T-helper 1 cell treated with Interleukin-12 subunit alpha and Interleukin-12 subunit beta and Interleukin-4 antibody, amounts not matched to agents 30 ng/mL and 1 ng/mL, for 36 hours (primary cell): ENCODE data around the gene TMEM9. TPM values are rescaled to one million over a fixed set of nuclear protein-coding genes. Genes with fewer than 3 reads are reported as not detected.

Source experiments
- intact Hi-C: fragments of 100-400 bp; cut with micrococcal nuclease; formaldehyde crosslinking; loops from one replicate; pipeline ENCODE4 v1.15.1; 2024
- total RNA-seq: library from RNA; stranded (reverse); gene quantifications from 2 replicates; pipeline ENCODE4 v1.2.3, GENCODE V29; 2022

Gene TMEM9
- total RNA-seq, 1 donor from 2014 or later = 12.5 TPM

DNA sequence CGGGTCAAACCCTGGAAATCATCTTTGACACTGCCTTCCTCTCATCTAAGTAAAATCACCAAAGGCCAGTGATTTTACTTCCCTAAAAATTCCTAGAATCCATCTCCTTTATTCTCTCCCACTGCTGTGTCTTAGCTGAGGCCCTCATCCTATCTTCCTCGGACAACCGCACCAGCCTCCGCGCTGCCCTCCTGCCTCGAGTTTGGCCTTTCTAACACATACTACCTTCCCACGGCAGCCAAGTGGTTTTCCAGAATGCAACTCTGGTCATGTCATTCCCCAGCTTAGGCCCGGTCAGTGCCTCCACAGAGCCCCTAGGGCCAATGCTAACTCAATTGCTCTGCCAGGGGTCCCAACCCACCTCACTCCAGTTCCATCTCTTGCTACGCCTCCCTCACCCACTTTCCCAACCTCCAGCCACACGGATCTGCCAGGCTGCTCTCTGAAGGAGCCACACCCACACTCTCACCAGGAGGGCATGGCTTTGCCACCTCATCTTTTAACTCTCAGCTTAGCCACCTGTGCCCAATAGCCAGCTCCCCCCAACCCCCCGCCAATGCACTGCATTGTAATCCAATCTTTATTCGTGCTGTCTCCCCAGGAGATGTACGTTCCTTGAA is 6.8 kb downstream of the TMEM9 start:
- intact Hi-C loops = no loop called here

DNA sequence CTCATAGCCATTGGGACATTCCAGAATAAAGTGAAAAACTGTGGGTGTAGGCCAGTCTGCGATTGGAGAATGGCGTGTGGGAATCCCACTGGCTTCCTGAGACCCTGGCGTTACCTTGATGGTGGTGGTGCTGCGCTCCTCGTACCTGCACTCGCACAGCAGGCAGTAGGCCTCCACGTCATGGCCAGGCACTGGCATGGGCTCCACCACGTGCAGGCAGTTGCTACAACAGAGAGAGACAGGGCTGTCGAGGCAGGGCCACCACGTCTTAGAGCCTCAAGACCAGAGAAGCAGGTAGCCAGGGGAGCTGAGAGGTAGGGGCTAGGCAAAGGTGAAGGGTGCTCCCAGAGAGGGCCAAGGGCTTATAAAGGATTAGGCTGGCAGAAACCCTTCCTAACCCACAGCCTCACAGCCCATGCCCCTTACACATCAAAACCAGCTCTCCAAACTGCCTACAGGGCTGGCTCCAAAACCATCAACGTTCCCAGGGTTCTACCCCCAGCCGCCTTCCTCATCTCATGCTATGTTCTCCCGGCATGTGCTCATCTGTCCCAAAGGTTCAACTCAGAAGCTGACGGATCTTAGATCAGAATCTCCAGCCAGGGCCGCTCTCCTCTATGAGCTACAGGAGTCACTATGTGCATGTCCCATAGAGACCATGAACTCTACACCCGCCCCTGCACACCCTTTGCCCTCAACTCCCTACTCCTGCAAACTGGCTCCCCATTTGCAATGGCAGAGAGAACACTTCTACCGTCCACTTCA is 7.5 kb downstream of the TMEM9 start:
- intact Hi-C loops = no loop called here

DNA sequence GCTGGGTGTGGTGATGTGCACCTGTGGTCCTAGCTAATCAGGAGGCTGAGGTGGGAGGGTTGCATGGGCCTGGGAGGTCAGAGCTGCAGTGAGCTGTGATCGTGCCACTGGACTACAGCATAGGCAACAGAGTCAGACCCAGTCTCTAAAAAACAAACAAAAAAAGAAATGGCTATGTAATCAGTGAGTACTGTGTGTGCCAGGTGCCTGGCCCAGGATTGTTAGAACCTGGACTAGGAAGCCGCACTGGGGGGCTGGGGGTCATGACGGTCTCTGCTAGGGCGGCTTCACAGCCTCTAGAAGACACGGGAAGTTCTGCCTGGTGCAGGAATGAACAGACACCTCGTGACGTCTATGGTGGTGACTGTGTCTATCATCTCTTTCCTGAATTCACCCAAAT is 8.5 kb downstream of the TMEM9 start:
- intact Hi-C loops = no loop called here

DNA sequence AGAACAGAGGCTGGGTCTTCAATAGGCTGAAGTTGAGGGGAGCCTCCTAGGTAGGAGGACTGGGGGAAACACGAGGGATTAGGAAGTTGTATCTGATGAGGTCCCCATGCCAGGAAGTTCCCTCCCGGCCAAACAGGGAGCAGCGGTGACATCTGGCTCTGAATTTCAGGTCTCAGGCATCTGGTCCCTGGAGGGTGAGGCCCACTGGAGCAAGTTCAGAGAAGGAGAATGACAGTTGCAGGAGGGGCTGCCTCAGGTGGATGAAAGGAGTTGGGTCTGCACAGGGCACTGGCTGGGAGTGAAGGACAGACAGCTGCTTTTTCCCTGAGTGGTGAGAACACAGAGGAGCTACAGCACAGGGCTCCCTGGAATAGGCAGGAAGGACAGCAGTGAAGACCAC is 9.1 kb downstream of the TMEM9 start:
- intact Hi-C loops = no loop called here

DNA sequence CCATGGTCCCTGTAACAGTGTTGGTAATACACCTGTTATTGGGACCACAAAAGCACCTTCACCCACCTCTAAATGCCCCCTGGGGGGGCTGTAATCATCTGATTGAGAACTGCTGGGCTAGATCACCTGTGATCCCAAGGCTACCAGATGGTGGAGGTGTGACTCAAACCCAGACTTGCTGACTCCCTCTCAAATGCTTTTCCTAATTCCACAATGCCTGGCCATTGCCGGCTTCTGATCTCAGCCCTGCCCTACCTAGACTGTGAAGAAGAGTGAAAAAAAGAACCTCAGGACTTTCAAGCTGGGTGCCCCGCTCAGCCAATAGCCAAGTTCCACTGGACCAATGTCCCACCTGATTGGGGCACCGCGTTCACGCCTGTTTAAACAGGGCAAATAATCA is 9.6 kb downstream of the TMEM9 start:
- intact Hi-C loops = no loop called here

DNA sequence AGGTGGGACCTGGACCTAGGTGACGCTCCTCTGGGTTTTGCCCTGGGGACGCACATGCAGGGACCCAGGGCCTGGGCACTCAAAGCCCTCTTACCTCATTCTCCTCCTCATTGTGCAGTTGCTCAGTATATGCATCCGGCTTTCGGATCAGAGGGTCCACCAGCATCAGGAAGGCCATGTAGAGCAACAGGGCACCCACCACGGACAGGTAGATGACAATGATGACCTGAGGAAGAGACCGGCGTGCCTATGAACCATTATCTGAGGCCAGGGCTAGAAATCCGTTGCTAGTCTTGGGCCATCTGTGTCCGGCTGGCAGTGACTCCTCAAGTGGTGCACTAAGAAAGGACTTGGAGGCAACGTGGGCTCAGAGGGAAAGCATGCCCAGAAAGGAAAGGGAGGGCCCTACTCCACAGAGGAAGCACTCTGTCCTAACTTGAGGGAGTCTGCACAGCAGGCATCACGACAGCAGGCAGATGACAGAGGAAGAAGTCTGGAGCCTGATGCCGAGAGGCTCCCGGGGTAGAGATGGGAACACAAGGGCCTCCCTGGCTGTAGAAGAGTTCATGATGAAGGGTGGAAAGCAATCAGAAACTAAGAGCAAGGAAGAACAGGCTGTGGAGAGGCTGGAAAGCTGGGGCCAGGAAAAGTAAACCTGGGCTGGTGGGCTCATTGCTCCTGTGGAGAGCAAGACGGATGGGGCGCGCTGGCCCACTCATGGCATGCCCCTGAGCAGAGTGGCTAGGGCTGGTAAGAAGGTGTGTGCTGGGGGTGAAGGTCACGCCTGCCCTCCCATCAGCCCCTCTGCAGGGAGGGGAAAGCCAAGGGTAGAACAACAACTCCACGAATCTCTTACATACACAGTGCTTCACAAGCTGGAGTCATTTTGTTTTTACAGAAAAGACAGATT is 10.3 kb downstream of the TMEM9 start:
- intact Hi-C loops = no loop called here

DNA sequence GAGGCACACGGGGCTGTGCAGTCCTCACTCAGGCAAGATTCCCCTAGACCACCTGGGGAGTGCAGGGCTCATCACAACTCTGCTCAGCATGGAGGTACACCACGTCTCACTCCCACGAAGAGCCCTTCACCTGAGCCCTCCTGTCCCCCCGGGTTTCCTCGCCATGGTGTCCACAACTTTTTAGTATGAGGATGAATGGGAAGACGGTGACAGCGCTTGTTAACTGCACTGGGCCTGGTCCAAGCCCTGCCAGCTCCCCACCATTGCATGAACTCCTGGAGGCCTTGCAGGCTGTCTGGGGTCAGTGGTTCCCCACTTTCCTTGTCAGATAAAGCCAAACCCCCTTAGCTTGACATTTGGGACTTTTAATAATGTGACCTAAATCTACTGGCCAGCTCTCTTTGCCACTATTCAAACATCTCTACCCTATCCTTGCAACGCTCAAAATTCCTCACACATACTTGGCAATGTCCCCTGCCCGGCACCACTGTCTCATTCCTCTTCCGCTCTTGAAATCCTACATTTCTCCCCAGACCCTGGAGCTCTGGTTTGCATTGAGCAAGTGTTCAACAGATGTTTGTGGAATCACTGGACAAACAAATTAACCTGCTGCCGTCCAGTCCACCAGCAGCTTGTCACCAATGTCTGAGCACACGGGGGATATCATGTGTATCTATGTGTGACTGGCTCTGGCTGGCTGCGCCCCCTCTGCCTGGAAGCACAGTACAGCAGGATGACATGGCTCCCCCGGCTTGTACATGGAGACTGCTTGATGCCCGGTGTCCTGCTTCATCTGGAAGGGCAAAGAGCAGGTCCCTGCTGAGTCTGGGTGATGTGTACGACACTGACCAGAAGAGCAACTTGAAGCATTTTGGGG is 11.2 kb downstream of the TMEM9 start:
- intact Hi-C loops = no loop called here

DNA sequence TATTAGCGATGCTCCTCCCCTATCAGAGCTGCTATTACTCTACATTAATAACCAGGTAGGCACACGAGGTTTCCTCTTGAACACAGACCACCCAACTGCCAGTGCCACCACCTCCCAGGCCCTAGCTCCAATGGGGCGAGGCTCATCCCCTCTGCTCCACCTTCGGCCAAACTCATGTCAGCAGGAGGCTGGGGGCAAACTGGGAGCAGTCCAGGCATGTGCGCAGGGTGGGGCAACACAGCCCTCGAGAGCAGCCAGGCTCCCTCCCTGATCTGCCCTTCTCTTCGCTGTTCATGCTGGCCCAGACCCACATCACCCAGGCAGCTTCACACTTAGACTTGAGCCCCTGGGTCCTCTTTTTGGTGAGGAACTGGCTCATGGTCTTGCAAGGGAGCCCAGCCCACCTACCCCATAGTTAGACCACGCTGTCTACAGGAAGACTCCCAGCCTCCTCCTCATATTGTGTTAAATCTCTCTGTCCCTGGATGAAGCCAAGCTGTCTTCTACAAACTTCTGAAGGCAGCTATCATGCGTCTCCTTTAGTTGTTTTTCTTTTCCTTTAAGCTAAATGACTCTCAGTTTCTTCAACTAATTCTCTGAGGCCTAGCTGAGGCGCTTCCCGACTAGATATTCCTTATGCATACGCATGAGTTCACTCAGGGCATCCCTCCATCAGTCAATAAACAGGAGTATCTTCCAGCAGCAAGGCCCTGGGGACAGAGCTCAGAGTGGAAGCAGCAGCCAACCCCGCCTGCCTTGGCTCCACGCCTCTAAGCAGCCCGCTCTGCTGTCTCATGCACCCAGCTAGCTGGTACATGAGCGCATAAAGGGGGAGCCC is 12.0 kb downstream of the TMEM9 start:
- intact Hi-C loops = no loop called here

DNA sequence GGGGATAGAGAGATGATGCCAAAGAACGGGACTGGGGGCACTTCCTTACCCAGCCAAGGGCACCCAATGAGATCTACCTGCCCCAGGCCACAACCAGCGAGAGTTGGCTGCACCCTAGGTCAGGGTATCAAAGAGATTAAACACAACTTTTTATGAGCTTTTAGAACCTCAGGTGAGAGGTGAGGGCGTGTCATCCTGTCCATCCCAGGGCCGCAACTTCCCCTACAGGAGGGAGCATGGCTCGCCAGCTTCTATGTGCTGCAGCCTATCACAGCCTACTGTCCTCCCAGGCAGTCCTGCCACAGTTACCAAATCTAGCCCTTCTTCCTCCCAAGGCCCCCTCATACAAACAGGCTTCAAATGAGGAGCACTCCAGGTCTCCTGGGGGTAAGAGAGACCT is 12.9 kb downstream of the TMEM9 start:
- intact Hi-C loops = no loop called here

DNA sequence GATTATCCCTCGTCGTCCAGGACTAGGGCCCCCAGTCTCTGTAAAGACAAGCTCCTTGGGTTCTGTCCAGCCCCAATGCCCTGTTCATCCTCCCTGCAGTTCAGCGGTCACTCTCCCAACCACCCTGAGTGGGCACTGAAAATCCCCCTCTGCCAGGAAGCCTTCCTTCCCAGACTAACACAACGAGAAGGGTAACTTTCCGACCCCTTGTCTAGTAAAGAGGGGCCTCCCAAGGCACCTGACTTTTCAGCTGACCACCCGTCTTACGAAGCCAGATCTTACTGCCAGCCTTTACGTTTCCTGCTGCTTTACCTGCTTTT is 13.4 kb downstream of the TMEM9 start:
- intact Hi-C loops = no loop called here

DNA sequence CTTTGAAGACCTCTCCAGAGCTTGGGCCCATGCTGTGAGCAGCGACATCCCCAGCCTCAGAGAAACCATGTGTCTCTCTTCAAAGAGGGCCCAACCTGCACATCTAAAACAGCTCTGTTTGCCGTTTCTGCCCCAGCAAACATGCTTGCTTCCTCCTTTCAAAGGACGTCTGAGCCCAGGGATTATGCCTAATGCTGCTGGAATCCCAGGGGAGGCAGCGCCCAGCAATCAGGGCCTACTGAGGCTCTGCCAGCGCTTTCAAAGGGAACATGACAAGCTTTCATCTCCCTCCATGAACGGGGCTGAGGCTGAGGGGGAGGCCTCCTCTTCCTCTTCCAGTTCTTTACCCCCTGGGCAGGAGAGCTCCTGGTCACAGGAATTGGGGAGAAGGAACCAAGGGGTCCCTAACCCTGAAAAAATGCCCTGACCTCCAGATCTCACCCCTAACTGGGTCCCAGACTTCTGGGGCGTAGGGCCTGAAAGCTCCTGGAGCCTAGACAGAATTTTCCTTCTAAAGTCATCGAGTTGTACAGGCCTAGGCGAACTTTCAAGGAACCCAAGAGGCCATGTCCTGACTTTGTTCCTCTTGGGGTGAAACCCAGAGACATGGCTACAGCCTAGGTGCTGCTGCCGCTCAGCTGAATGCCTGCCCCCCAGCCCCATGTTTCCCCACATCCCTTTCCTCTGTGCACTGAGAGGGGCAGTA is 13.9 kb downstream of the TMEM9 start:
- intact Hi-C loops = no loop called here

DNA sequence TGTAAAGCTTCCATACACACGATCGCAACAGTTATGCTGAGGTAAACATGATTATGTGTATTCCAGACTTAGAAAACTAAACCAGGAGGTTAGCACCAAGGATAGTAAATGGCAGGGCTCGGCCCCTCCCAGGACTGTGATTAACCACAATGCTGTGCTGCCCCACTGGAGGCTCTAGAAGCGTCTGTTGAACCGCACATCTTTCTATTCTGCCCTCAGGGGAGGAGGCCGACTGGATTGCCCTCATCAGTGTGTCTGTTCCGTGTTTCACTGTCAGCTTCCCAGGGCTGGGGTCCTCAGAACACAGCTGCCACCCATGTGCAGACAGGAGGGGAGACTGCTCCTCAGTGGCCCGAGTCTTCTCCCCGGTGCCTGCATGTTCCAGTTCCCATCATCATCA is 14.5 kb downstream of the TMEM9 start:
- intact Hi-C loops = no loop called here

DNA sequence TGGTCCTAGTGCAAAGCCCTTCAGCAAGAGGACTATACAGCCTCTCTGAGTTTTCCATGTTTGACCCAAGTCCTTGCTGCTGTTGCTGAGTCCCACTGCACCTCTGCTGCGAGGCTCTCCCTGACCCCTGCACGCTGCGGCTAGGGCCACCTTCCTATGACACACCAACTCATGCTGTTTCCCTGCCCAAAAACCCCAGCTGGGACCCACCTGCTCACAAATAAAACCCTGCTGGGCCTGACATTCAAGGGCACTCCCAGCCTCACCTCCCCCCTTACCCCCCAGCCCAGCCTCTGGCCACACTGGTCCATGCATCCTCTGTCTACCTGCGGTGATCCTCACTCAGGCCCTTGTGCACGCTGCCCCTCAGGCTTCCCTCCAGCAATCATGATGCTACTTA is 15.0 kb downstream of the TMEM9 start:
- intact Hi-C loops = no loop called here

DNA sequence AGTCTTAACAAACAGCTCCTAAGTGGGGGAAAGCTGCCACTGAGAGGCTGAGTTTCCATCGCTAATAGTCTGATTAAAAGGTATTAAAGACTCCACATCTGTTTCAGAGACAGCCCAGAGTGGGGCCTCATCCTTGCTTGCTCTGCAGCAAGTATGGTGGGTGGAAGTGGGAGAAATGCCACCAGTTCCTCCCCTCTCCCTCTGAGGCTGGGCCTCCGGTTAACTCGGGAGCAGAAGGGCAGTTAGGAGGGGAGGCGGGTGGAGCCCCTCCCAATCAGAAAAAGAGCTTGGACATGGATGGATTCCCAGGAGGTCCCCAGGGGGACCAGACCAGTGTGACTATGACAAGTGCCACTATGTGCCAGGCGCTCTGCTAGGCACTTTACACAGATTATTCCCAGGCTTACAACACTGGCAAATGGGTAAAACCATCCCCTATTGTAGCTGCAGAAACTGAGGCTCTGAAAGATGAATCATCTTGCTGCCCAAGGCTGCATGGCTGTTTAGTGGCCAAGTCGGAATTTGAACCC is 15.9 kb downstream of the TMEM9 start:
- intact Hi-C loops = no loop called here

DNA sequence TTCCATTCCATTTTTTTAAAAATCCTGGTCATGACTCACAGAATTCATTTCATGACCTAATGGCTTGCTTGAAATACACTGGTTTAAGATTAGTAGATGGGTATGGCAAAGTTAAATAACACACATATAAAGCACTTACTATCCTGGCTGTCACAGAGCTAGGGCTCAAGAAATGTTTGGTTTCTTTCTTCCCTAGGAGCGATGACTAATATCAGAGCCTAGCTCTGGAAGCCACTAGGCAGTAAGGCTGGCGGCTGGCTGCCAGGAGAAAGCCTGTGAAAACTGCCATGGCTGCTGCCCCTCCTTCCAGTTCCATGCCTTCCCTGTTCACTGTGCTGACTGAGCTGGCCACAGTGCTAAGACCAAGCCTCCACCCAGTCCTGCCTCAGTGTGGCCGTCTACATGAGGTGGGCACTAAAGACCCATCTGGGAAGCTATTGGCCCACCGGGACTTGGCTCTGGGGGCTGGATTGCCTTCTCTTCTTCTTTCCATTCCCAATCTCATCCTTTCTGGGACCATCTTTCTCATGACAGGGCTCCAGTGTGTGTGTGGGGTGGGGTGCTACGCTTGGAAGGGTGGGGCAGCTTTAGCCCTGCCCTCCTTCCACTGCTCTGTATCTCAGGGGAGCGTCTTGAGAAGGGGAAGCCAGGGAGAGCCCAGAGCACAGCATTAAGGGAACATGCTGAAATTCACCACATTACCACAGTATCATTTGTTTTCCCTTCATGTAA is 16.5 kb downstream of the TMEM9 start:
- intact Hi-C loops = no loop called here

DNA sequence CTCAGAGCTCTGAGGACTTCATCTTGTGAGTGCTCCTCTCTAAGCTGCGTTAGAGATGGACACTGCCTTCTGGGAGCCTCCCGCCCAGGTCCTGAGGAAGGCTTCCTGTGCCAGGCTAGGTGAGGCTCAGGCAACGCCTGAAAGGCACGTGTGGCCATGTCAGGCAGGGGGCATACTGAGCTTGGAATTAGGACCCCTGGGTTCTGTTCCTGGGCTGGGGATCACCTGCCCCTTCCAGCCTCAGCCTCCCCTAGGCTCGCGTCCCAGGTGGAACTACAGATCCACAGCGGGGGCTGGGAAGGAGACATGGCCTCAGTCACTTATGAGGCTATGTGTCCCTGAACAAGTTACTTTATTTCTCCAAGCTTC is 17.3 kb downstream of the TMEM9 start:
- intact Hi-C loops = no loop called here

DNA sequence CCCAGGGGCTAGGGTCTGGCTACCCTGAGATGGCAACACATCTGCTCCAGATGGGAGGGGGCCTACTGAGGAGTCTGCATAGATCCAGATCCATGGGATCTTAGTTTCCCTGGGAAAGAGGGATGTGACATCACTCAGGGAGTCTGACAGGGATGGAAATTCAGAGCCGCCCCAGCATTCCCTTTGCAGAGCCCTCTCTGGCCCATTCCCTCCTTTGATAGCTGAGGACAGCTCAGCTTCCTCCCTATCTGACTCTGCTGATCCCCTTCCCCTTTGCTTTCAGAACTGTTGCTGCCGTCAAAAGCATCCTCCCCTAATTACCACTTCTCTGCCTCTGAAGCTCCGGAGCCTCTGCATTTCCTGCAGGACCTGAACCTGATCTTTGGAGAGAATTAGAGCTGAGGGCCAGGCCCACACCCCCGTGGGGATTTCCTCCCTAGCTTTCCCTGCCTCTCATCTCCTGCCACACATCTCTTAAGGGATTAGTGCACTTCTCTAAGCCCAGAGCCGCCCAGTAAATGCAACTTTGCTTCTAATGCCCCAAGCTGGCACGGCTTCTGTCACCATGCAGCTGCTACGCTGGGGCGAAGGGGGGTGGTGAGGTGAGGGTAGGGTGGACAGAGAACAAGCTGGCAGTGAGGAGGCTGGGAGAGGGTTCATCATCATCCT is 17.8 kb downstream of the TMEM9 start:
- intact Hi-C loops = no loop called here

DNA sequence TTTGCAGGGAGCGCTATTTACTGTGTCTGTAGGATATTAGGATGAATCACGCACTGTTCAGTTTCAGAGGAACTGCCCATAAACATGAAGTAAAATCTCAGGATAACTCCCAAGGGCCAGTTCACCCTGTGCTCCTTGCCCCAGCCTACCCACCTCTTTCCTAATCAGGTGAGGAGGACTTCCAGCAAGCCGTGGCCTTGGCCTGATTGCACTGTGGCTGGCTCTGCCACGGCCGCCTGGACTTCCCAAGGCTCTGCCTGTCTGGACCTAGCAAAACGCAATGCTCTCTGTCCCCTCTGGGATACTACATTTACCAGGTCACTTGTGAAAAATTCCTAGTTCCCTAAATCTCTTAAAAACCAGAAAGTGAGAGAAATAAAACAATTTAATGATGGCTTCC is 19.9 kb downstream of the TMEM9 start:
- intact Hi-C loops = no loop called here
